GM18502 (cell line): ENCODE results near the gene ATP1A1.

Experiments used
- ATAC-seq: cut with Tn5 transposase; IDR thresholded peaks from one replicate; pipeline ENCODE4 v1.9.1; 2021; ENCODE audit warnings: mild to moderate bottlenecking; ENCODE audit not compliant: unreplicated experiment, poor library complexity

The ATP1A1 gene

DNA sequence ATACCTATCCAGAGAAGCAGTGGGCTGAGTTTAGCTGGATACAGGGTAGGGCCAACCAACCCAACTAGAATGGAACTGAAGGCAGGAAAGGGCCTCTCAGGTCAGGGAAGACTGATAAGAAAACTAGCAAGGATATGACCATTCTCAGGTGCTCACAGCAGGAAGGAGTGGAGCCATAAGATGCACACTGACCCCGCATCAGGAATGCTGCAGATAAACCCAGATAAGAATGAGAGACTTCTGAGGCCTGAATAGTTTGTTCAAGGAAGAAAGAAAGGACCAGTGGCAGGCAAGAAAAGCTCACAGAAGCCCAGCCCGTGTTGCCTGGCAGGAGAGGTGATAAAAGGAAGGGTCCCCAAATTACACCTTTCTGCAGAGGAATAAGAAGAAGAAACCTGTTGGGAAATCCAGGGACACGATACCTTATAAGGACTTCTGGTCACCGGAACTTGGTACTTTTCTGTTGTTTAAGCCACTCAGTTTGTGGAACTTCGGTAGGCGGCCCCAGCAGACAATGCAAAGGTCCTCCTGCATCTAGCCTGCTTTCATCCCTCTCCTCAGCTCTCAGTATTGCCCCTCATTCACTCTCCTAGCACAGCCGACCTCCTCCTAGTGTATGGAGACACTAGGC, 58.9 kb downstream of the ATP1A1 start:
- ATAC-seq = no peak

DNA sequence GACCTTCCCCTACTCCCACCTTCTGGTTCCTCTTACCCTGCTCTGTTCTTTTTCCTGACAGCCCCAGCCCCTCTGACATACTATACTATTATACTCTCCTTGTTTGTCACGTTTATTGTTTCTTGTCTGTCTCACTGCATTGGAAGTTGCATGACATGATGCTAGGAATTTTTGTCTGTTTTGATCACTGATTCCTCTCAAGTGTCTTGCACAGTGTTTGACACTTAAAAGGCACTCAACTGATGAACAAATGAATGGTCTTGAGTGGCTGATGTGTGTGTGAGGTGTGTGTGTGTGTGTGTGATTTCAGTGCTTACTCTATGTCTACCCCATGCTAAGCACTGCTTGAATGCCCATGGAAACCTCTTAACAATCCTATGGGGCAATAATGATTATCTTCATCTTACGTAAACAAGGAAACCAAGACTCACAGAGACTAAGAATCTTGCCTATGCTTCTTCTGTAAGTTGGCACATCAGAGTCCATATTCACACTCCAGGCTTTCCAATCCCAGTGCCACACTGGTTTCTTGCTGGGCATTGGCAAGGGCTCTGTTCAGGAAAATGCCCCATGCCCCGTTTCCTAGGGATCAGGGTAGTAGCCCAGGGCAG, 59.7 kb downstream of the ATP1A1 start:
- ATAC-seq = no peak

DNA sequence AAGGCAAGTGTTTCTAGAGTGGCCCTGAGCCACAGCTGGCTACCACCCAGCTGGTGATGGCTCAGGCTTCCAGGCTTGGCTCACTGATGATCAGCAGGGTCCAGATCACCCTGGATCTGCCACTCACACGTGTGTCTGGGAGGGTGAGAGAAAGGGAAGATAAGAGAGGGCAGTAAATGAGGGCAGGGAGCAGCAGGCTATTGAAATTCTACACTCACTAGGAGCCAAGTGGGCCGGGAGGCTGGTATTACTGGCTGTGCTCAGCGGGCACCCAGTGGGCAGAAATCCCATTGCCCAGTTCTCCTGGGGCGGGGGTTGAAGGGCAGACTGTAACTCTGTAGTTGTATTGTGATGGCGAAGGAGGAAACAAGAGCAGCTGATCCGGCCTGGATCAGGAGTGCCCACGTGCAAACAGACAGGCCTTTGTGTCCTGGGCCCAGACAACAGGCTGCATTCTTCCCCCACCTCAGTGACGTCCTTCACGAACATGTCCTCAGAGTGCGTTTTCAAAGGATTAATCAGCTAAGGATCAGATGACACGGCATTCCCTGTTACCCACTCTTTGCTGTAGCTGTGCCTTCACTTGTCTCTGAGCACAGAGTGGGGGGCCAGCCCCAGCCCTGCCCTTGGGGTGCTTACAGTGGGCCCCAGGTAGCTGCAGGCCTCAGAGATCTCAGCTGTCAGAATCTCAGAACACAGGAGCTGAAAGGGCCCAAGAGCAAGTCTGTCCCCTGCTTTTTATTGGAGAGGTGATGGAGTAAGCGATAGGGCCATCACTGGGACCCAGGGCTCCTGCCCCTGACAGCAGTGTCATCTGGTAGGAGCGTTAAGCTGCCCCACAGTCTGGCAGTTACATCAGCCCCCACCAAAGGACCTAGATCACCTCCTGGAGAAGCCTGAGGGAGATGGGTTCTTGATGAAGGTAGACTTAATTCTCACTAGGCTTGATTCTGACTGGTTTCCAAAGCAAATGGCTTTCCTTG, 60.5 kb downstream of the ATP1A1 start:
- no peak for ATAC-seq

DNA sequence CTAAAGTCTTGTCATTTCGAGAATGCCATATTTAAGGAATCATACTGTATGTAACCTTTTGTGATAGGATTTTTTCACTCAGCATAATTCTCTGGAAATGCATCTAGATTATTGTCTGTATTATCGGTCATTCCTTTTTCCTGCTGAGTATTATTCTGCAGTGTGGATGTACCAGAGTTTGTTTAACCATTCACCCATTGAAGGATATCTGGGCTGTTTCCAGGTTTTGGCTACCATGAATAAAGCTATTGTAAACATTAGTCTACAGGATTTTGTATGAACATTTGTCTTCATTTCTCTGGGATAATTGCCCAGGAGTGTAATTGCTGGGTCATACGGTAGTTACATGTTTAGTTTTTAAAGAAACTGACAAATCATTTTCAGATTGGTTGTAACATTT, 61.8 kb downstream of the ATP1A1 start:
- no peak for ATAC-seq

DNA sequence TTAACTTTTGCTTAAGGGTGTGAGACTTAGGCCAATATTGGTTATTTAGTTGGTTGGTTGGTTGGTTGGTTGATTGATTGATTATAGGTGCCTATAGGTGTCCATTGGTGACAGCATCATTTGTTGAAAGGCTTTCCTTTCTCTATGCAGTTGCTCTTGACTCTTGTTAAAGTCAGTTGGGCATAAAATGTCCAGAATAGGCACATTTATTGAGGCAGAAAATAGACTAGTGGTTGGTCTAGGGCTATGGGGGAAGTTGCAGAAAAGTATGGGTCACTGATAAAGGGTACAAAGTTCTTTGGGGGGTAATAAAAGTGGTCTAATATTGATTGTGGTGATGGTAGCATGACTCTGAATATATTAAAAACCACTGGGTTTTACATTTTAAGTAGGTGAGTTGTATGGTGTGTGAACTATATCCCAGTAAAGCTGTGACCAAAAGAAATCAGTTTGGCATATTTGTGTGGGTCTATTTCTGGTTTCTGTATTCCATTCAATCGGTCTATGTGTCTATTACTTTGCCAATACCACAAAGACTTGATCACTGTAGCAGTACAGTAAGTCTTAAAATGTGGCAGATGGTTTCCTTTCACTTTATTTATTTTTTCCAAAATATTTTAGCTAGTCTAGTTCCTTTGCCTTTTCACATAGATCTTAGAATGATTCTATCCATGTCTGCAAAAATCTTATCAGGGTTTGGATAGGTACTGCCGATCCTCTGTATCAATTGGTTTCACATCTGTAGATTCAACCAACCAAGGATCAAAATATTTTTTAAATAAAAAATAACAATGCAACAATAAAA, 63.0 kb downstream of the ATP1A1 start:
- ATAC-seq = no peak

DNA sequence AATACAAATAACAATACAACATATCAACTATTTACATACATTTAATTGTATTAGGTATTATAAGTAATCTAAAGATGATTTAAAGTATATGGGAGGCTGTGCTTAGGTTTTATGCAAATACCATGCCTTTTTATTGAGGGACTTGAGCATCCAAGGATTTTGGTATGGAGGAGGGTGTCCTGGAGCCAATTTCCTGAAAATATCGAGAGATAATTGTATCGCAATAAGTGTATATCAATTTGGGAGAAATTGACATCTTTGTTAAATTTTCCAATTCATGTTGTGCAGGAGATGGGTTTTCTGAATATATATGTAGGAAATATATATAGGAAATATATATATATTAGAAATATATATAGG, 63.5 kb downstream of the ATP1A1 start:
- no peak for ATAC-seq

DNA sequence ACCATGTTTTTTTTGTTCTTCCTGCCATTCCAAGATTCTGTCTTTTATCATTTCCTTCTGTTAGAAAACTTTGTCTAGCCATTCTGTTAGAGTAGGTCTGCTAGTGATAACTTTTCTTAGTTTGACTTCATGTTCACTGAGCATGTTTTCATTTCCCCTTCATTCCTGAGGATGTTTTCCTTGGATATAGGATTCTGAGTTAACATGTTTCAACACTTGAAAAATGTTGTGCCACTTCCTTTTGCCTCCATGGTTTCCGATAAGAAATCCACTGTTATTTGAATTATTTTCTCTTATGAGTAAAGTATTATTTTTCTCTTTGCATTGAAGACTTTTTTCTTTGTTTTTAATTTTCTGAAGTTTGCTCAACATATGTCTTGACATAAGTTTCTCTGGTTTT, 66.7 kb downstream of the ATP1A1 start:
- no peak for ATAC-seq

DNA sequence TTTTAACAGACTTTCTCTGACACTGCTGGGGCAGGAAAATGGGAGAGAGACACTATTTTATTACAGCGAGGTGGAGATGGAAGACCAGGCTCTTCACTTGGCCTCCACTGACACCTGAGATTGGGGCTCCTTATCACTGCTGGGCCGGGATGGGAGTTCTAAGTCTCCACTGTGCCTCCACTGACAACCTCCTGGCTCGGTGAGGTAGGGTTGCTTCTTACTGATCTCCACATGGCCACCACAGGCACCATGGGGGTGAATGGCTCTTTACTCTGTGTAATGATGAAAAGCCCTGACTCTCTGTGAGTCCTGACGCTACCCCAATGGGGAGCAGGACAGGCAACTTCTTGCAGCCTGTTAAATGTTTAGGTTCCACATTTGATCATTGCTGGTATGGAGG, 67.7 kb downstream of the ATP1A1 start:
- no peak for ATAC-seq

DNA sequence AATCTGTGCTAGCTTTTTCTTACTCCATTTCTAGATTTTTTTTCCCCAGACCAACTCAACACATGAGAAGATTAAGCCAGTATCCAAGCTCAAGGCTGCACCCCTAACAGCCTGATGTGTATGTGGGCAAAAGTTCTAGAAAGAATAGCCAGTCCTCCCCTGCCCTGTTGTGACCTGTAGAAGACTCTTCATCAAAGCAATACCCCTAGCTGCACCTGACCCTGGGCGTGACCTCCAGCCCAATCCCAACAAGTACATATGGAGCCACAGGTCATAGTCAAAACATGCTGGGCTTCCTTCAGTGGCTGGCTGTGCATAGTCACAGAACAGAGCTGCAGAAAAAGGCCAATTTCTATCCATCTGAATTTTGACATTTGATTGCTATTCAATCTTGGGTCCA, 72.5 kb downstream of the ATP1A1 start:
- ATAC-seq = no peak

DNA sequence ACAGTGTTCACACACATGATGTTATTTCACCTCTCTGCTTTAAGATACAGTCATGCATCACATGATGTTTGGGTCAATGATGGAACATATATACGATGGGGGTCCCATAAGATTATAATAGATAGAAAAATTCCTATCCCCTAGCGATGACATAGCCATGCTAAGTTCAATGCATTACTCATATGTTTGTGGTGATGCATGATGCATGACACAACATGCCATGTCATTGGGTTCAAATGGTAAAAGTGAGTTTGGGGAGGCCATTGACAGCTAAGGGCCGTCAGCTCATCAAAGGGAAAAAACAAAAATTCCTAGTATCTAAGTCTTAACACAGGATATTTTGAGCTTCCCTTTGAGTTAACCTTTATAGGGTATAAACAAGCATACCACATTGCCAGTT, 73.6 kb downstream of the ATP1A1 start:
- ATAC-seq = no peak

DNA sequence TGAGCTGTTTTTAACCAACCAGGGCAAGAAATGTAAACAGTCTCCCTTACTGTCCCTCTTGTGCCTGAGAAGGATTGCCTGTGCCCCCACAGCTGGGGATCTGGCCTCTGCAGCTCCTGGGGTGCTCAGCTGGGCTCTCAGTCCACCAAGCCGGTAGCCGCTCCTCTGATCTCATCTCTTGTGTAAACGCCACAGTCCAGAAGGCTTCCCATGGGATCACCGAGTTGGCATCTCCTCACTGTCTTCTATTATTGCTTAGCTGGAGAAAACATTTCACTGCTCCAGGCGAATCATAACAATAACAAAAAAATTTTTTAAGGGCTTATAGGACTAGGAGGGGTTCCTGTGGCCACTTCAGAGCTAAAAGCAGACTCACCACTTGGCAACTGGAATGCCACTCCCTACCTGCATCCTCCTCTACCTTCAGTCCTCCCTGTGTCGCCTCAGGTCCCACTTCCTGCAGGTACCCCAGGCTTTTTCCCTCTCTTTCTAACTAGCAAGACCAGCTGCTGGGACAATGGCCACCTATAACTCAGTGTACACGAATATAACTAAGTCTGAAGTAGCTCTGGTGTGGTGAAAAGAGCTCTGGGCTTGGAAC, 75.8 kb downstream of the ATP1A1 start:
- no peak for ATAC-seq

DNA sequence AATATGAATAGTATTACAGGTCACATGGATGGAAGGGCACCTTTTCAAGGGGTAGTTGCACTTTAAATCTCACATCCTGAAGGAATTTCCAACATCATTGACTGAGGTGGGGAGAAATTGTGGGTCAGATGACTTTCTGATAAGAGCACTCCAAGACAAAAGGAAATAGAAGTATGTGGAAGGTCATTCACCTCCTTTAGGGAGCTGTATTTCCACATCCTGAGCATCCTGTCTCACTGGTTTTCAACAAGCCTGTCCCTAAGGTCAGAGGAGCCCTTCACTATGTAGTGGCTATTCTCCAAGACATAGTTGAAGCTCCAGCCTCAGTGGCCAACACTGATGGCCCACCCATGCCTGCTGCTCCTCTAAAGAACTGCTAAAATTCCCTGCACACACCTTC, 76.5 kb downstream of the ATP1A1 start:
- ATAC-seq = no peak

DNA sequence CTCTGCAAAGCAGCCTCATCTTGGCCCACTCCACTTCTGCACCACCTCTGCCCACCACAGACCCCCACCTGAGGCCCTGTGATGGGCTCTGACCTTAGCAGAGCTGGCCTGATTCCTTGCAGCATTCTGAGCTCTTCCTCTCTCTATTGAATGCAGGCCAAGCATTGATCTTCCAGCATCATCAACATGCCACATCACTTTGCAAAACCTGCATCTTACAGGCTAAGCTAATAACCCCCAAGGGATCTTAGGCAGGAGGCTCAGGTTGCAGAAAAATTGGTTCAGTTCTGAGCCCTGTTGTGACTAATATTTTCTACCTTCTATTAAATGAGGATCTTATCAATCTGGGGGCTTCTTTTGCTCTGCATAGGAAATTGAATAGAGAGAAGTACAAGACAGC, 78.7 kb downstream of the ATP1A1 start:
- no peak for ATAC-seq

DNA sequence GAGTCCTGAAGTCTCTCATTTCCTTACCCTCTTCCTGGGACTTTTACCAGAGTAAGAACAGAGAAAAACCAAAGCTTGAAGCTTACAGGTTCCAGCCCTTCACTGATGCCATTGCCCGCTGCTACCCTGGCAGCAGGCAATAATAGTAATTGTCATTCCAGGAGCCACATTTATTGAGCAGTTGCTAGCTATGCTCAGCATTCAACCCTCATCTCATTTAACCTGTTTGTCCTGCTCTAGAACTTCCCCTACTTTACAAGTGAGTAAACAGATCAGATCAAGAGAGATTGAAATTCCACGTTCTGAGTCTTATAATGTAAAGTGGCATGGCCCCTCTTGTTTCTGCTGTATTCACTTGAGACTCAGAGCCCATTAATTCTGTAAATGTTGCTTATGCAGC, 80.4 kb downstream of the ATP1A1 start:
- no peak for ATAC-seq

DNA sequence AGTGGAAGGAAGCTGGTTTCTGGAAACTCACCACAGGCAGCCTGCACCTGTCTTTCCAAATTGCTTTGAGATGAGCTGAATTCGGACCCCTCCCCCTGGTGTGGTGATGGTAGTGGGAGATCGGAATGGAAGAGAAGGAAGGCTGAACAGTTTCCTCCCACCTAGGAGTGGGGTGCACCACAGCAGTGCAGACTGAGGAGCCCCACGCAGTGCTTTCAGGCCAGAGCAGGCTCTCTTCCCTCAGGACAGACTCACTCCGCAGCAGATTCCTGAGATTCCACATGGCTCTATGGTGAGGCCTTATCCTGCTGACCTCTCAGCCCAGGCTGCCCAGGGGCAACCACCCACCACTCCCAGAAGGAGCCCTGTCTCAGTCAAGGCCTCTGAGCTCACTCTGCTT, 80.9 kb downstream of the ATP1A1 start:
- ATAC-seq = no peak
